WTC11 (cell line): ENCODE results near the gene MAP1A. TPM values are rescaled to one million over a fixed set of nuclear protein-coding genes. Genes with fewer than 3 reads are reported as not detected.

ENCODE experiments used
- ATAC-seq: fragments of 200-7000 bp; cut with Tn5 transposase; 2 replicates; pipeline ENCODE4 v1.10.0; 2021; ENCODE audit warnings: mild to moderate bottlenecking, moderate library complexity
- CTCF ChIA-PET: fragments of 300-600 bp; sonication (Branson Sonifier 250); formaldehyde crosslinking; loops from one replicate; lab custom pipeline; 2021; ENCODE audit warnings: antibody characterized with exemption; lab: Charles Lee
- POLR2A ChIA-PET: fragments of 350-600 bp; sonication (Branson Sonifier 250); formaldehyde crosslinking; loops from one replicate; lab custom pipeline; 2021; ENCODE audit warnings: antibody characterized with exemption; lab: Charles Lee
- DNase-seq: peaks from one replicate; pipeline ENCODE4 v3.0.0; 2021; ENCODE audit warnings: low spot score
- H3K27ac Mint-ChIP-seq: 2 replicates; pipeline ENCODE4 v1.8.0; 2021; ENCODE audit warnings: mixed read lengths
- H3K27me3 Mint-ChIP-seq: 2 replicates; pipeline ENCODE4 v1.8.0; 2021; ENCODE audit warnings: low read depth, mild to moderate bottlenecking, moderate library complexity, mixed read lengths
- H3K36me3 Mint-ChIP-seq: 2 replicates; pipeline ENCODE4 v1.8.0; 2021; ENCODE audit warnings: mixed read lengths
- H3K4me1 Mint-ChIP-seq: 2 replicates; pipeline ENCODE4 v1.8.0; 2022; ENCODE audit warnings: mixed read lengths
- H3K4me3 Mint-ChIP-seq: 2 replicates; pipeline ENCODE4 v1.8.0; 2021; ENCODE audit warnings: mild to moderate bottlenecking, moderate library complexity, mixed read lengths
- H3K9me3 Mint-ChIP-seq: 2 replicates; pipeline ENCODE4 v1.8.0; 2021; ENCODE audit warnings: mixed read lengths
- ARID4B ChIP-seq: sonication (generic); formaldehyde crosslinking; IDR thresholded peaks from 2 replicates; pipeline ENCODE4 v1.8.0; 2023; ENCODE audit warnings: missing genetic modification reagents, mild to moderate bottlenecking, borderline replicate concordance
- ATF1 ChIP-seq: sonication (generic); formaldehyde crosslinking; IDR thresholded peaks from 2 replicates; pipeline ENCODE4 v1.8.1; 2023; ENCODE audit warnings: mild to moderate bottlenecking, moderate library complexity, missing genetic modification reagents
- ESRRA ChIP-seq: sonication (generic); formaldehyde crosslinking; IDR thresholded peaks from 2 replicates; pipeline ENCODE4 v1.8.1; 2022; ENCODE audit warnings: mild to moderate bottlenecking, missing genetic modification reagents, borderline replicate concordance
- ETV6 ChIP-seq: sonication (generic); formaldehyde crosslinking; IDR thresholded peaks from 2 replicates; pipeline ENCODE4 v1.8.1; 2022; ENCODE audit warnings: mild to moderate bottlenecking, missing genetic modification reagents
- NR3C1 ChIP-seq: sonication (generic); formaldehyde crosslinking; conservative IDR thresholded peaks from 2 replicates; pipeline ENCODE4 v1.8.1; 2023; ENCODE audit warnings: low read depth, mild to moderate bottlenecking, missing genetic modification reagents
- STAT6 ChIP-seq: sonication (generic); formaldehyde crosslinking; conservative IDR thresholded peaks from 2 replicates; pipeline ENCODE4 v1.8.1; 2023; ENCODE audit warnings: mild to moderate bottlenecking, low read depth, missing genetic modification reagents, moderate library complexity
- TCF7 ChIP-seq: sonication (generic); formaldehyde crosslinking; IDR thresholded peaks from 2 replicates; pipeline ENCODE4 v1.8.0; 2022; ENCODE audit warnings: mild to moderate bottlenecking, low read depth, missing genetic modification reagents, moderate library complexity
- TEAD1 ChIP-seq: sonication (generic); formaldehyde crosslinking; IDR thresholded peaks from 2 replicates; pipeline ENCODE4 v1.8.0; 2022; ENCODE audit warnings: mild to moderate bottlenecking, missing genetic modification reagents
- ZNF138 ChIP-seq: sonication (generic); formaldehyde crosslinking; conservative IDR thresholded peaks from 2 replicates; pipeline ENCODE4 v1.8.1; 2022; ENCODE audit warnings: mild to moderate bottlenecking, moderate library complexity, missing genetic modification reagents
- total RNA-seq: library from RNA; stranded (reverse); gene quantifications from 3 replicates; pipeline ENCODE4 v1.2.3, GENCODE V29; 2021
- TF ChIP-seq, protein P1 (sequence below): fragments of 250-450 bp; sonication (Bioruptor Pico); IDR thresholded peaks from 2 replicates; pipeline ENCODE4 v1.9.0; 2021; ENCODE audit warnings: mild to moderate bottlenecking
- TF ChIP-seq, protein P2 (sequence below): fragments of 250-450 bp; sonication (Bioruptor Pico); conservative IDR thresholded peaks from 2 replicates; pipeline ENCODE4 v1.9.0; 2021; ENCODE audit warnings: mild to moderate bottlenecking
- TF ChIP-seq, protein P3 (sequence below): fragments of 250-450 bp; sonication (Bioruptor Pico); IDR thresholded peaks from 2 replicates; pipeline ENCODE4 v1.9.0; 2021; ENCODE audit warnings: mild to moderate bottlenecking, borderline replicate concordance

The MAP1A gene
- total RNA-seq, 1 experiment from 2014 or later: 2.2 TPM

DNA sequence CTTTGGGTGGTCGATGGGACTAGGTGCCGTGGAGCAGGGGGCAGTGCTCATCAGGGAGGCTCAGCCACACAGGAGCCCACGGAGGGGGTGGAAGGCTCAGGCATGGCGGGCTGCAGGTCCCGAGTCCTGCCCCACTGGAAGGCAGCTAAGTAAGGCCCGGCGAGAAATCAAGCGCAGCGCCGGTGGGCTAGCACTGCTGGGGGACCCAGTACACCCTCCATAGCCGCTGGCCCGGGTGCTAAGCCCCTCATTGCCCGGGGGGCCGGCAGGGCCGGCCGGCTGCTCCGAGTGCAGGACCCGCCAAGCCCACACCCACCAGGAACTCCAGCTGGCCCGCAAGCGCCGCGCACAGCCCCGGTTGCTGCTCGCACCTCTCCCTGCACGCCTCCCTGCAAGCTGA, 43.5 kb upstream of the MAP1A start:
- TF ChIP-seq STAT6 (CRISPR knock-in tag) (no peak), ZNF138 (CRISPR knock-in tag) (no peak)
- TF ChIP-seq, protein P1, sequence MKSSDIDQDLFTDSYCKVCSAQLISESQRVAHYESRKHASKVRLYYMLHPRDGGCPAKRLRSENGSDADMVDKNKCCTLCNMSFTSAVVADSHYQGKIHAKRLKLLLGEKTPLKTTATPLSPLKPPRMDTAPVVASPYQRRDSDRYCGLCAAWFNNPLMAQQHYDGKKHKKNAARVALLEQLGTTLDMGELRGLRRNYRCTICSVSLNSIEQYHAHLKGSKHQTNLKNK (CRISPR knock-in tag): no peak
- TF ChIP-seq, all 79 proteins: peak for 0

DNA sequence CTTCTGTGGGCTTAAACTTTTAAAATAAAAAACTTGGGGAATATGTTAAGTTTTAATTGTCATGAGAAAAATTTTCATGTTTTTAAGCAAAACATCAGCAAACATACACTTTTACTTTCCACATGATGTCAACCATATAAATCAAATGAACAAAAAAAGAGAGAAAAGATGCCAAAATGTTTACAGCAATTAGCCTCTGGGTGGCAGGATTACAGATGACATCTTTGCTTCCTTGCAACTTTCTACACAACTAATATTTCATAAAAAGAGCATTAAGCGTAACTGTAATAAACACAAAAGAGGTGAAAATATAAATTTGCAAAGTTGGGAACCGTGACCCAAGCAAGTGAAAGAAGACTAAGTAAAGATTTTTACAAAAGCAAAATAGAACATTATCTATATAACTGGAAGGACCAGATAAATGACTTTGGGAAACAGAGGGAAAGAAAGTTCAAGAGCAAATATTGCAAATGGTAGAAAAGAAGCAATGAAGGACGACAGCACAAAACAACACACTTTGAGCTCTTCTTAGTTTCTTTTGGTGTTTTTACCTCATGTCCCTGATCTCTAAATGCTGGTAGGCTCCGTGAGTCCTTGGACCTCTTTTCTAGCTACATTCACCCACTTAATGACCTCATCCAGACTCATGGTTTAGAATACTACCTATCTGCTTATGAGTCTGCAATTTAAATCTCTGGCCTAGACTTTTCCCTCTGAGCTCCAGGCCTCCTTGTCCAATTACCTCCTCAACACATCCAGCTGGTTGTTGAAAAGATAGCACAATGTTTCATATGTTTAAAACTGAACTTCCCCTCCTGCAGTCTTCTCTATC, 33.9 kb upstream of the MAP1A start:
- H3K36me3 Mint-ChIP-seq: peaks cover 62% of the 10 kb centered on the region
- peak overlapping the region; percentile 24; the same call in 1 of the 2 replicates for H3K27ac Mint-ChIP-seq
- no peaks in the 10 kb centered on the region for H3K9me3 Mint-ChIP-seq
- CTCF ChIA-PET: interaction anchor here (0.5 to 1.1 kb wide), 4 partner anchors 23 to 58 kb away, joined by 3 to 12 read pairs (median 6); no protein-coding TSS in a partner anchor
- POLR2A ChIA-PET: no interaction called here
- H3K27me3 Mint-ChIP-seq: no peaks in the 10 kb centered on the region
- no peak for ATAC-seq
- TF ChIP-seq, protein P2, sequence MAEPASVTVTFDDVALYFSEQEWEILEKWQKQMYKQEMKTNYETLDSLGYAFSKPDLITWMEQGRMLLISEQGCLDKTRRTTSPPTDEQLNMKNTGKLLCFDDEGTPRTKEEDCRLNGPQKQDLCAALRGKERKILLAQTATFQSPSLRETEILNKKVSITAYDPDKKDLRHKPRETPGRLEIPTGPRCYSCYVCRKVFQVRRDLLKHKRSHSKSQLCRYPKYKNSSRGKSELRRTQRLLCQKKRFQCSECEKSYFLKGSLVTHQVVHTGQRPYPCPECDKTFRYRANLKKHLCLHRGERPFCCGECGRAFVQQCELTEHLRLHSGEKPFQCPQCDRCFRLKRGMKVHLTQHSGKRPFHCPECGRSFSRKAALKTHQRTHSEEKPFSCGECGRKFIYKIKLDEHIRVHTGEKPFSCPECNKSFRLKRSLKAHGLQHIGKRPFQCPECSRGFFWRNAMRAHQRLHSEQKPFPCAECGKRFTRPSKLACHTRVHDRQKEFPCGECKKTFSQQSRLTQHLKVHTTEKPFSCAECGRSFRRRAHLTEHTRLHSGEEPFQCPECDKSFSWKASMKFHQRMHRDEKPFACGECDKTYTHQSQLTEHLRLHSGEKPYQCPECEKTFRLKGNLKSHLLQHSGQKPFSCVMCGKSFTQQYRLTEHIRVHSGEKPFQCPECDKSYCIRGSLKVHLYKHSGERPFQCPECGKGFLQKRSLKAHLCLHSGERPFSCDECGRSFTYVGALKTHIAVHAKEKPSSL (CRISPR knock-in tag): no peak
- TF ChIP-seq NR3C1 (CRISPR knock-in tag) (no peak), ARID4B (no peak), TEAD1 (CRISPR knock-in tag) (no peak), ETV6 (CRISPR knock-in tag) (no peak)
- H3K4me1 Mint-ChIP-seq: peaks cover 4% of the 10 kb centered on the region
- DNase-seq: no peak
- H3K4me3 Mint-ChIP-seq: no peak overlapping the region

More for the DNA sequence above, 43.5 kb upstream of the MAP1A start:
- ChIA-PET POLR2A (no interaction called here), CTCF (no interaction called here)
- ATAC-seq (no peak), DNase-seq (no peak)
- peaks cover 9% of the 10 kb centered on the region for H3K4me1 Mint-ChIP-seq
- H3K9me3 Mint-ChIP-seq: no peaks in the 10 kb centered on the region
- H3K27me3 Mint-ChIP-seq: no peaks in the 10 kb centered on the region
- H3K4me3 Mint-ChIP-seq: no peak overlapping the region
- no peak overlapping the region for H3K27ac Mint-ChIP-seq
- H3K36me3 Mint-ChIP-seq: peaks cover 83% of the 10 kb centered on the region

DNA sequence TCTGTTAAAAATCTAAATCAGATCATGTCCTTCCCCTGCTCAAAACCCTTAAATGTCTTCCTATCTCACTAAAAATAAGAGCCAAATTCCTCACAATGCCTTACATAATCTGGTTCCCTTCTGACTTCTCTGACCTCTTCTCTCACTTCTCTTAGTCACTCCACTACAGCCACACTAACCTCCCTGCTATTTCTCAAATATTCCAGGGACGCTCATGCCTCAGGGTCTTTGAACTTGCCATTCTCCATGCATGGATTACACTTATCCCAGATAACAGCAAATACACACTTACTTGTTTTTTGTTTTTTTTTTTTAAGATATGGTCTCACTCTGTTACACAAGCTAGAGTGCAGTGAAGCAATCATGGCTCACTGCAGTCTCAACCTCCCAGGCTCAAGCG, 33.0 kb upstream of the MAP1A start:
- Mint-ChIP-seq H3K27me3 (no peaks in the 10 kb centered on the region), H3K4me1 (0 out of 2 replicates have a peak, but pooled peaks cover 3% of the 10 kb centered on the region), H3K4me3 (no peak overlapping the region), H3K27ac (peak overlapping the region; percentile 24), H3K9me3 (no peaks in the 10 kb centered on the region), H3K36me3 (peaks cover 62% of the 10 kb centered on the region)
- no peak for TF ChIP-seq TCF7
- TF ChIP-seq, protein P3, sequence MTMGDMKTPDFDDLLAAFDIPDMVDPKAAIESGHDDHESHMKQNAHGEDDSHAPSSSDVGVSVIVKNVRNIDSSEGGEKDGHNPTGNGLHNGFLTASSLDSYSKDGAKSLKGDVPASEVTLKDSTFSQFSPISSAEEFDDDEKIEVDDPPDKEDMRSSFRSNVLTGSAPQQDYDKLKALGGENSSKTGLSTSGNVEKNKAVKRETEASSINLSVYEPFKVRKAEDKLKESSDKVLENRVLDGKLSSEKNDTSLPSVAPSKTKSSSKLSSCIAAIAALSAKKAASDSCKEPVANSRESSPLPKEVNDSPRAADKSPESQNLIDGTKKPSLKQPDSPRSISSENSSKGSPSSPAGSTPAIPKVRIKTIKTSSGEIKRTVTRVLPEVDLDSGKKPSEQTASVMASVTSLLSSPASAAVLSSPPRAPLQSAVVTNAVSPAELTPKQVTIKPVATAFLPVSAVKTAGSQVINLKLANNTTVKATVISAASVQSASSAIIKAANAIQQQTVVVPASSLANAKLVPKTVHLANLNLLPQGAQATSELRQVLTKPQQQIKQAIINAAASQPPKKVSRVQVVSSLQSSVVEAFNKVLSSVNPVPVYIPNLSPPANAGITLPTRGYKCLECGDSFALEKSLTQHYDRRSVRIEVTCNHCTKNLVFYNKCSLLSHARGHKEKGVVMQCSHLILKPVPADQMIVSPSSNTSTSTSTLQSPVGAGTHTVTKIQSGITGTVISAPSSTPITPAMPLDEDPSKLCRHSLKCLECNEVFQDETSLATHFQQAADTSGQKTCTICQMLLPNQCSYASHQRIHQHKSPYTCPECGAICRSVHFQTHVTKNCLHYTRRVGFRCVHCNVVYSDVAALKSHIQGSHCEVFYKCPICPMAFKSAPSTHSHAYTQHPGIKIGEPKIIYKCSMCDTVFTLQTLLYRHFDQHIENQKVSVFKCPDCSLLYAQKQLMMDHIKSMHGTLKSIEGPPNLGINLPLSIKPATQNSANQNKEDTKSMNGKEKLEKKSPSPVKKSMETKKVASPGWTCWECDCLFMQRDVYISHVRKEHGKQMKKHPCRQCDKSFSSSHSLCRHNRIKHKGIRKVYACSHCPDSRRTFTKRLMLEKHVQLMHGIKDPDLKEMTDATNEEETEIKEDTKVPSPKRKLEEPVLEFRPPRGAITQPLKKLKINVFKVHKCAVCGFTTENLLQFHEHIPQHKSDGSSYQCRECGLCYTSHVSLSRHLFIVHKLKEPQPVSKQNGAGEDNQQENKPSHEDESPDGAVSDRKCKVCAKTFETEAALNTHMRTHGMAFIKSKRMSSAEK (CRISPR knock-in tag): no peak
- no peak for TF ChIP-seq ESRRA (CRISPR knock-in tag)
- no peak for TF ChIP-seq ATF1 (CRISPR knock-in tag)
- ATAC-seq (no peak), DNase-seq (no peak)
- ChIA-PET POLR2A (no interaction called here), CTCF (no interaction called here)
